ENCODE results near the gene PSMB10. TPM values are rescaled to one million over a fixed set of nuclear protein-coding genes. Genes with fewer than 3 reads are reported as not detected.

The PSMB10 gene
- total RNA-seq, 1 donor from 2014 or later: 82.7 TPM

GRCh38 chr16:67965668-67966548, 29.3 kb upstream of the PSMB10 start:
- peaks cover 72% of the 10 kb centered on the region for H3K4me1 ChIP-seq
- DNase-seq (no peak), ATAC-seq (no peak)
- peak overlapping the region; percentile 94 for H3K4me3 ChIP-seq
- H3K27me3 ChIP-seq (ENCODE audit: low read depth): no peaks in the 10 kb centered on the region
- no peaks in the 10 kb centered on the region for H3K9me3 ChIP-seq
- intact Hi-C loops (cut with DNase I): no loop called here
- TF ChIP-seq, protein P1, sequence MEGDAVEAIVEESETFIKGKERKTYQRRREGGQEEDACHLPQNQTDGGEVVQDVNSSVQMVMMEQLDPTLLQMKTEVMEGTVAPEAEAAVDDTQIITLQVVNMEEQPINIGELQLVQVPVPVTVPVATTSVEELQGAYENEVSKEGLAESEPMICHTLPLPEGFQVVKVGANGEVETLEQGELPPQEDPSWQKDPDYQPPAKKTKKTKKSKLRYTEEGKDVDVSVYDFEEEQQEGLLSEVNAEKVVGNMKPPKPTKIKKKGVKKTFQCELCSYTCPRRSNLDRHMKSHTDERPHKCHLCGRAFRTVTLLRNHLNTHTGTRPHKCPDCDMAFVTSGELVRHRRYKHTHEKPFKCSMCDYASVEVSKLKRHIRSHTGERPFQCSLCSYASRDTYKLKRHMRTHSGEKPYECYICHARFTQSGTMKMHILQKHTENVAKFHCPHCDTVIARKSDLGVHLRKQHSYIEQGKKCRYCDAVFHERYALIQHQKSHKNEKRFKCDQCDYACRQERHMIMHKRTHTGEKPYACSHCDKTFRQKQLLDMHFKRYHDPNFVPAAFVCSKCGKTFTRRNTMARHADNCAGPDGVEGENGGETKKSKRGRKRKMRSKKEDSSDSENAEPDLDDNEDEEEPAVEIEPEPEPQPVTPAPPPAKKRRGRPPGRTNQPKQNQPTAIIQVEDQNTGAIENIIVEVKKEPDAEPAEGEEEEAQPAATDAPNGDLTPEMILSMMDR (IDR thresholded peaks at IDR 0.05): no peak
- H3K27ac ChIP-seq: peak overlapping the region; percentile 99
- H3K36me3 ChIP-seq: peaks cover 26% of the 10 kb centered on the region

GRCh38 chr16:67964477-67965131, 28.0 kb upstream of the PSMB10 start:
- H3K36me3 ChIP-seq: peaks cover 39% of the 10 kb centered on the region
- ATAC-seq (no peak), DNase-seq (no peak)
- TF ChIP-seq, protein P1 (IDR thresholded peaks at IDR 0.05): no peak
- H3K9me3 ChIP-seq: no peaks in the 10 kb centered on the region
- peaks cover 85% of the 10 kb centered on the region for H3K4me1 ChIP-seq
- no peaks in the 10 kb centered on the region for H3K27me3 ChIP-seq (ENCODE audit: low read depth)
- intact Hi-C loops (cut with DNase I): no loop called here
- H3K27ac ChIP-seq: no peak overlapping the region
- H3K4me3 ChIP-seq: no peak overlapping the region

GRCh38 chr16:67963662-67964321, 27.1 kb upstream of the PSMB10 start:
- intact Hi-C loops (cut with DNase I): no loop called here

DNA sequence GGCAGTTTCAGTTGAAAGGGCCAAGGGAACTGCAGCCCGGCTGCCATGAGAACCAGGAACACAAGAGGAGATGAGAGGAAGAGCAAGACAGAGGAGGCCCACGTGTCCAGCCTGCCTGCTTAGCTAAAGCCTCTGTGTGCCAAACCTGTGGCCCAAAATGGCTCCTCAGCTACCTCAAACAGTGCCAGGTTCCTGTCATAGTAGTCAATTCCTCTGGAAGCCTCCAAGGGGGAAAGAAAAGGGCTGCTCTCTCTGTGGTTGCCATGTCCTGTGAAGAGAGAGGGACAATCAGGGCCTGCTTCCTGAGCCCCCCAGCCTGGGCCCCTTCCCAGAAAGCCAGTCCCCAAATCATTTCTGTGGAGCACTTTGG, 26.6 kb upstream of the PSMB10 start:
- ATAC-seq: no peak
- Histone ChIP-seq H3K36me3 (peaks cover 53% of the 10 kb centered on the region), H3K4me1 (peaks cover 90% of the 10 kb centered on the region)

More at GRCh38 chr16:67963662-67964321, 27.1 kb upstream of the PSMB10 start:
- Histone ChIP-seq H3K4me3 (no peak overlapping the region), H3K27me3 (ENCODE audit: low read depth) (no peaks in the 10 kb centered on the region), H3K4me1 (peaks cover 86% of the 10 kb centered on the region), H3K36me3 (peaks cover 47% of the 10 kb centered on the region), H3K27ac (peak overlapping the region; percentile 58), H3K9me3 (no peaks in the 10 kb centered on the region)
- TF ChIP-seq, protein P1 (IDR thresholded peaks at IDR 0.05): no peak
- DNase-seq (no peak), ATAC-seq (no peak)

DNA sequence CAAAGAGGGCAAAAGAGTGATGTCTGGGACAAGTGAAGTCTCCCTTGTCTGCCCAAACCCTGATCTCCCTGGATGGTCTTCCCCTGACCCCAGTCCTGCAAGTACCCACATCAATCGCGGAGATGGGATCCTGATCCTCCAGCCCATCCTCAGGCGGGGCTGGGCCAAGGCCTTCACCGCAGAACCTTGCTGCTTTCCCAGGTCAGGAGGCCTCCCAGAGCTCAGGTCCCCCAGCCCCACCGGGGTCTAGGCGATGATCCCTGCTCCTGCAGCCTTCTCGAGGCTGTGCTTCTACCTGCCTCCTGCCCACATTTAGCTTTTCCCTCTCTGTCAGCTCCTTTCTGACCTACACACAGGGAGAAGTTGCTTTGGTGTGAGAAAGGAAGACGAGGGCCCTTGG, 25.5 kb upstream of the PSMB10 start:
- DNase-seq (no peak), ATAC-seq (no peak)
- Histone ChIP-seq H3K36me3 (peaks cover 62% of the 10 kb centered on the region), H3K27ac (peak overlapping the region; percentile 58), H3K9me3 (no peaks in the 10 kb centered on the region), H3K27me3 (ENCODE audit: low read depth) (no peaks in the 10 kb centered on the region), H3K4me3 (no peak overlapping the region), H3K4me1 (peaks cover 83% of the 10 kb centered on the region)
- TF ChIP-seq, protein P1 (IDR thresholded peaks at IDR 0.05): no peak
- intact Hi-C loops (cut with DNase I): no loop called here

More for the DNA sequence above, 26.6 kb upstream of the PSMB10 start:
- TF ChIP-seq, protein P1 (IDR thresholded peaks at IDR 0.05): no peak
- Histone ChIP-seq H3K4me3 (no peak overlapping the region), H3K9me3 (no peaks in the 10 kb centered on the region), H3K27me3 (ENCODE audit: low read depth) (no peaks in the 10 kb centered on the region), H3K27ac (peak overlapping the region; percentile 58)
- intact Hi-C loops (cut with DNase I): no loop called here
- no peak for DNase-seq
